Large intestine (tissue), 3 donors: ENCODE measurements around the gene C11orf42. TPM values are rescaled to one million over a fixed set of nuclear protein-coding genes. Genes with fewer than 3 reads are reported as not detected.

Experiments
- DNase-seq, 2 donors: peaks; one replicate each; pipeline versions ENCODE4 v3.0.0 to v3.0.0-alpha.2; 2013
- H3K27ac ChIP-seq: one replicate; pipeline ENCODE4 v1.5.1; 2013; ENCODE audit warnings: low read length
- H3K27me3 ChIP-seq: 2 replicates; pipeline ENCODE4 v1.6.1; 2013; ENCODE audit warnings: low read length; ENCODE audit not compliant: control insufficient read depth, insufficient read depth
- H3K36me3 ChIP-seq: 2 replicates; pipeline ENCODE4 v1.6.1; 2013; ENCODE audit warnings: low read length; ENCODE audit not compliant: control insufficient read depth, insufficient read depth
- H3K4me1 ChIP-seq: one replicate; pipeline ENCODE4 v1.6.1; 2013; ENCODE audit warnings: low read length; ENCODE audit not compliant: control insufficient read depth, insufficient read depth
- H3K4me3 ChIP-seq: one replicate; pipeline ENCODE4 v1.5.1; 2013; ENCODE audit warnings: low read length
- H3K9me3 ChIP-seq: one replicate; pipeline ENCODE4 v1.6.1; 2013; ENCODE audit warnings: mild to moderate bottlenecking, low read depth, low read length, moderate library complexity; ENCODE audit not compliant: control insufficient read depth
- WGBS: methylation state at CpG from one replicate; pipeline ENCODE4 v1.1.5; 2013; ENCODE audit warnings: low lambda C conversion rate; ENCODE audit not compliant: insufficient coverage; 5-methylcytosine and 5-hydroxymethylcytosine counted together
- polyA plus RNA-seq: library from polyadenylated mRNA; unstranded; fragments of 120-200 nt; gene quantifications from one replicate; pipeline ENCODE4 v1.2.1, GENCODE V29; 2013

The C11orf42 gene
- polyA plus RNA-seq, 1 donor: 1.2 TPM

DNA sequence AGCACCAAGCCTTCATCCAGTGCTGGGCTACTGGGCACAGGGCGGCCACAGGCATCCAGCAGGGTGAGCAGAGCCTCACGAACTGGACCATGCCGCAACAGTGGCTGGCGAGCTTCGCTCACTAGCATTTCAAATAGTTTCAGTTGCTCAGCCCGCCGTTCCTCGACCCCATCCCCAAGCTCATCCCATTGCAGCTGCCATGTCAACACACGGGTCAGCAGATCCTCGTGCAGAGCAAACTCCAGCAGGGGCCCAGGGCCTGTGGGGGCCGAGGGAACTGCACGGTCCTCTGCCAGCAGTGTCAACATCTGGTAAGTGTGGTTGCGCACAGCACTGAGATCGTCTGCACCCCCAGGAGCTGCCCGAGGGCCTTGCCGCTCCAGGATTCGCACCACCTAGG is 18.5 kb downstream of the C11orf42 start:
- peaks cover 49% of the 10 kb centered on the region for H3K36me3 ChIP-seq
- H3K4me1 ChIP-seq: peaks cover 16% of the 10 kb centered on the region
- no peak overlapping the region for H3K4me3 ChIP-seq
- H3K27me3 ChIP-seq: no peaks in the 10 kb centered on the region
- no CpG with 5 or more reads among the region's 17 CpGs for WGBS
- no peaks in the 10 kb centered on the region for H3K9me3 ChIP-seq
- no peak overlapping the region for H3K27ac ChIP-seq
- no peak for DNase-seq

GRCh38 chr11:6224421-6224820 is 19.1 kb downstream of the C11orf42 start:
- H3K27ac ChIP-seq: no peak overlapping the region
- no peak overlapping the region for H3K4me3 ChIP-seq
- no peak for DNase-seq
- peaks cover 16% of the 10 kb centered on the region for H3K4me1 ChIP-seq
- H3K36me3 ChIP-seq: peaks cover 44% of the 10 kb centered on the region
- WGBS: no CpG with 5 or more reads among the region's 3 CpGs
- no peaks in the 10 kb centered on the region for H3K27me3 ChIP-seq
- no peaks in the 10 kb centered on the region for H3K9me3 ChIP-seq

GRCh38 chr11:6225024-6225423 is 19.7 kb downstream of the C11orf42 start:
- Histone ChIP-seq H3K9me3 (no peaks in the 10 kb centered on the region), H3K4me3 (no peak overlapping the region), H3K36me3 (peaks cover 38% of the 10 kb centered on the region), H3K27me3 (no peaks in the 10 kb centered on the region), H3K27ac (no peak overlapping the region), H3K4me1 (peaks cover 16% of the 10 kb centered on the region)
- DNase-seq: no peak
- 73% methylated on average over 1 of the region's 1 CpG for WGBS

DNA sequence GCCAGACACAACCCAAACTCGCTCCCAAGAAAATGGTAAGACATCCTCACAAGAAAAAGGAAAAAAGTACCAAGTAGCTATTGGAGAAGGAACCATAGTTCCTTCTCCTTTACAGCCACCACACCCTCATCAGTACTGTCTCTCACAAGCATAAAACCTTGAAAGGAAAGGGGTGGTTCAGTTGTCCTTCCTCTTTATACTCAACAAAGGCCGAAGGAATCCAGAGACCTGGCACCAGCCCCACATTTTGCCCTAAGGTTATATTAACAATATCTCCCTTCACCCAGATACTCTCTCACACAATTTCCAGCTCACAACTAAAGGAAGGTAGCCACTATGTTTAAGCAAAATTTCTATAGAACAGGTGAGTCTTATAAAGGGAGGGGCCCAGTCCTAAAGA is 20.5 kb downstream of the C11orf42 start:
- DNase-seq: peak in 1 of 2 donors; percentile 62
- peak overlapping the region; percentile 50 for H3K27ac ChIP-seq
- no CpG with 5 or more reads among the region's 2 CpGs for WGBS
- peaks cover 30% of the 10 kb centered on the region for H3K36me3 ChIP-seq
- H3K9me3 ChIP-seq: no peaks in the 10 kb centered on the region
- peaks cover 24% of the 10 kb centered on the region for H3K4me1 ChIP-seq
- H3K27me3 ChIP-seq: no peaks in the 10 kb centered on the region
- H3K4me3 ChIP-seq: no peak overlapping the region

- Histone ChIP-seq H3K36me3 (peaks cover 9% of the 10 kb centered on the region), H3K27me3 (no peaks in the 10 kb centered on the region), H3K4me1 (peaks cover 29% of the 10 kb centered on the region), H3K9me3 (no peaks in the 10 kb centered on the region), H3K27ac (peak overlapping the region; percentile 87), H3K4me3 (no peak overlapping the region)
- DNase-seq: no peak
- WGBS: 100% methylated on average over 1 of the region's 3 CpGs
These were observed 23.2 kb downstream of the C11orf42 start for GRCh38 chr11:6228520-6228919.

DNA sequence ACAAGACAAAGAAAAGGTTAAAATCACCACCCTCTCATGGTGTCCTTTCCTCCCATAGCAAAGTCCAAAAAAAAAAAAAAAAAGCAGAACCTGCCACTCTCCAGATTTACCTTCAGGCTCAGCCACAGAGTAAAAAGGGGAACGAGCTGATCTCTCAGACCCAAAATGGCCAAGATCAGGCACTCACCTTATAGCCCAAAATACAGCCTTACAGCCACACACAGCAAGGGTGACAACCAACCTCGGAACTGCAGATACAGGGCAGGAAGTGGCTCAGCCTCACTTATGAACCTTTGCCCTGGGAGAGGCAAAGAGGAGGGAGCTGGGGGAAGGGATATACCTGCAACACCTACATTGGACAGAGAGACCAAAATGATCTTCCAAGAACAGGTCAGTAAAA is 24.6 kb downstream of the C11orf42 start:
- Histone ChIP-seq H3K4me3 (peak overlapping the region; percentile 33), H3K36me3 (no peaks in the 10 kb centered on the region), H3K9me3 (no peaks in the 10 kb centered on the region), H3K27ac (peak overlapping the region; percentile 87), H3K27me3 (no peaks in the 10 kb centered on the region), H3K4me1 (peaks cover 31% of the 10 kb centered on the region)
- DNase-seq: peak; percentile 82 to 91
- WGBS: no CpG with 5 or more reads among the region's 2 CpGs

DNA sequence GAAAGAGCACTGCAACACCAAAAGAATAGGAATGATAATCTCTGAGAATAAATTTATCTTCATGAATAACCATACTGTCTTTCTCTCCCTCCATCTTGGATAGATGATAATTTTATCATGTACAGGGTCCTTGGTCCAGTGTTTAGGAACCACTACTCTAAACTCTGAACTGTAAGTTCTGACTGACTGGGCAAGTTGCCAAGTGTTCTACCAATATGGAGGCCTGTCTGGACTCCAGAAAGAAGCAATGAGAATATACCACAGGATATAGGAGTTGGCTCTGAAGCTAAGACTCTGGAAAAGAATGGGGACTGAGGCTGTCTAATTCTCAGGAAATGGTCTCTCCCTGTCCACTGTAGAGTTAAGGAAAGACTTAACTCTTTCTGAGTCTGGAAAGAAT is 27.5 kb downstream of the C11orf42 start:
- no peaks in the 10 kb centered on the region for H3K27me3 ChIP-seq
- peaks cover 20% of the 10 kb centered on the region for H3K4me1 ChIP-seq
- no peaks in the 10 kb centered on the region for H3K9me3 ChIP-seq
- no peaks in the 10 kb centered on the region for H3K36me3 ChIP-seq
- no peak for DNase-seq
- no peak overlapping the region for H3K27ac ChIP-seq
- H3K4me3 ChIP-seq: no peak overlapping the region

- H3K36me3 ChIP-seq: no peaks in the 10 kb centered on the region
- H3K27ac ChIP-seq: peak overlapping the region; percentile 97
- no peaks in the 10 kb centered on the region for H3K27me3 ChIP-seq
- peaks cover 15% of the 10 kb centered on the region for H3K4me1 ChIP-seq
- DNase-seq: no peak
- WGBS: 4% methylated on average over 5 of the region's 10 CpGs
- H3K9me3 ChIP-seq: no peaks in the 10 kb centered on the region
- H3K4me3 ChIP-seq: peak overlapping the region; percentile 89
These were observed 28.6 kb downstream of the C11orf42 start for GRCh38 chr11:6233984-6234386.

GRCh38 chr11:6234387-6235107 is 29.2 kb downstream of the C11orf42 start, which contains the start of gene FHIP1B:
TSS of gene FHIP1B (minus strand) at chr11:6234636. CDS start at chr11:6224516, 10,120 bp downstream.
- H3K4me1 ChIP-seq: peaks cover 15% of the 10 kb centered on the region
- H3K27me3 ChIP-seq: no peaks in the 10 kb centered on the region
- 0% methylated on average over 7 of the region's 62 CpGs for WGBS
- no peaks in the 10 kb centered on the region for H3K9me3 ChIP-seq
- peak within 1 kb of the TSS; percentile 97 for H3K27ac ChIP-seq
- DNase-seq: peak; percentile 100
- peak within 1 kb of the TSS; percentile 89 for H3K4me3 ChIP-seq
- no peaks in the 10 kb centered on the region for H3K36me3 ChIP-seq

DNA sequence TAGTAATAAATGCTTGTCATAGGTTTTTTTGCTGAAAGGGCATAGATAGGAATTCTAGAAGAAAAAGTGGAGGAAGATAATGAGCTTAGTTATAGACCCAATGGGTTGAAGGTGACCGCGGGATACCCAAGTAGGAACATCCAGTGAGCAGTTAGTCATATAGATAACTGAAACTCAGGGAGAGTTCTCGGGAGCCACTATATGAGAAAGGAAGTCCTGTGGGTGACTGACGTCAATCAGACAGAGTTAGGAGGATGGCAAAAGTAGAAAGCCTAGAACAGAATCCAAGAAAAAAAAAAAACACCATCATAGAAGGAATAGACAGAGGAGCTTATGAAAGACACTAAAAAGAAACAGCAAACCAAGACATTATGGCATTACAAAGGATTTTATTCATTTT is 31.9 kb downstream of the C11orf42 start:
- Histone ChIP-seq H3K9me3 (peaks cover 4% of the 10 kb centered on the region), H3K4me3 (no peak overlapping the region), H3K27me3 (no peaks in the 10 kb centered on the region), H3K4me1 (peaks cover 7% of the 10 kb centered on the region), H3K36me3 (no peaks in the 10 kb centered on the region), H3K27ac (no peak overlapping the region)
- 100% methylated on average over 2 of the region's 4 CpGs for WGBS
- DNase-seq: no peak

GRCh38 chr11:6237761-6238302 is 32.5 kb downstream of the C11orf42 start:
- no peak for DNase-seq
- Histone ChIP-seq H3K27ac (no peak overlapping the region), H3K36me3 (no peaks in the 10 kb centered on the region), H3K4me3 (no peak overlapping the region), H3K9me3 (peaks cover 4% of the 10 kb centered on the region), H3K27me3 (no peaks in the 10 kb centered on the region), H3K4me1 (peaks cover 7% of the 10 kb centered on the region)
- whole genome bisulfite sequencing: 100% methylated on average over 2 of the region's 5 CpGs
